Head of caudate nucleus (tissue), 42 donors: Measurements from ENCODE around the gene ELAVL1.

Source experiments
- DNase-seq, 42 donors: peaks; one replicate each; pipeline versions ENCODE4 v3.0.0 to v3.0.0-alpha.2; 2020 to 2021; ENCODE audit warnings: mixed read lengths in 7 of 42
- intact Hi-C: fragments of 100-400 bp; cut with DNase I; formaldehyde crosslinking; loops from one replicate; pipeline ENCODE4 v1.15.0; 2022

ELAVL1 gene

DNA sequence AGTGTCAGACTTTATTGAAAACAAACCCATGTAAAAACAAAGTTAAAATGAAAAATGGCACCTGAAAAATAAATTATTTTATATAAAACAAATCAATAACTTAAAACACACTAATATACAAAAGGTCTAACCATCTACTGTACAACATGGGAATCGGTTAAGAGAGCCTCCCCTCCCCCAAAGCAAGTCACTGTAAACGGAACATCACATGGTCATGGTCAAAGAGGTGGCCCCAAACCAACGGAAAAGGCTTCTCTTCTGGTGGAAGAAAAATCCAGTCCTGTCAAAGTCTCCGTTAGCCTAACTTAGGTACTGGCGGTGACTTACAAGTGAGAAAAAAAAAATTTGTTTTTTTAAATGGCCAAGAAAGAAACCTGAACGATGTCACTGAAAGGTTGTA lies 46.2 kb downstream of the ELAVL1 start:
- intact Hi-C loops: no loop called here
- DNase-seq: no peak

DNA sequence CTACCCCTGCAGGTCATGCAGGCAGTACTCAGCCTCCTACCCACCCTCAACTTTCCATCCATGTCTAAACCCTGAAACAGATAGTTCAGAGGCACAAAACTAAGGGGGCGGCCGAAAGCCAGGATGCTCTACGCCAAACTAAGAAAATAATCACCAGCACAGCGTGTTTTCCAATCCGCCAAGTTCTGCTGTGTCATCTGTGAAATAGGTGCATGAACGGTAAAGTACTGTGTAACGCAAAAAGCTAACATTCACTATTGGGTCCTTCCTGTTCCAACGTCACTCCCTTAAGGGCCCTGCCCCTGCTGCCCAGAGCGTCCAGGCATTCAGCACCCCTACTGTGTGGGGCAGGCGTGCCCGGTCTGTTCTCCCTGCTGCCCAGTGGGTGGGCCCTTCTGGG lies 49.7 kb downstream of the ELAVL1 start:
- DNase-seq: no peak
- intact Hi-C loops: no loop called here

DNA sequence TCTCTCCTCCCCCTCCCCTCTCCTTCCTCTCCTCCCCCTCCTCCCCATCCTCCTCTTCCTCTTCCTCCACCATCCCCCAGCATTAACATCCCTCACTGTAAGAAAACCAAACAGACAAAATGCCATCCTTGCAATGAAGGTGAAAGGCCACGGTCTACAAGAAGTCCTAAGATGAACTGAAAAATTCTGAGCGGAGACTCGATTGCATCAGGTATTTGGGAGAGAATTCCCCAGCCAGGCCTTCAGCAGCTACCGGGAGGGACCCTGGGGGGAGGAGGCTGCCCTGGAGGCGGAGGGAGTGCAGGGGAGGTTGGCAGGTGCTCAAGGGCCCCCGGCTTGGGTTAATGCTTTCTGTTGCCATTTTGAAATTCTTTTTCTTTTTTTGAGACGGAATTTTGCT lies 51.9 kb downstream of the ELAVL1 start:
- intact Hi-C loops: no loop called here
- DNase-seq: no peak

DNA sequence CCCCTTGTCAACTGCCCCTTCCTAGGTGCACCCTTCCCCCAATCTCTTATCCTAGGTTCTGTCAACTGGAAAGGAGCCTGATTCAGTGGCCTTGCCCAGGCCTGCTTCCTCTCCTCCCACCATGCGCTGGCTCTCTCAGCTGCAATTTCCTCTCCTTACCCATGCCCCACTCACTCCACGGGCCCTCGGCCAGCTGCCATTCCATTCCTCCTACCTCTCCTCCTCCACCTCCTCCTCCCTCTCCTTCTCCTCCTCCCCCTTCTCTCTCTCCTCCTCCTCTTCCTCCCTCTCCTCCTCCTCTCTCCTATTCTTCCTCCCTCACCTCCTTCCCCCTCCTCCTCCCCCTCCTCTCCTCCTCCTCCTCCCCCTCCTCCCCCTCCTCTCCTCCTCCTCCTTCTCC lies 52.4 kb downstream of the ELAVL1 start:
- DNase-seq: no peak
- intact Hi-C loops: no loop called here

DNA sequence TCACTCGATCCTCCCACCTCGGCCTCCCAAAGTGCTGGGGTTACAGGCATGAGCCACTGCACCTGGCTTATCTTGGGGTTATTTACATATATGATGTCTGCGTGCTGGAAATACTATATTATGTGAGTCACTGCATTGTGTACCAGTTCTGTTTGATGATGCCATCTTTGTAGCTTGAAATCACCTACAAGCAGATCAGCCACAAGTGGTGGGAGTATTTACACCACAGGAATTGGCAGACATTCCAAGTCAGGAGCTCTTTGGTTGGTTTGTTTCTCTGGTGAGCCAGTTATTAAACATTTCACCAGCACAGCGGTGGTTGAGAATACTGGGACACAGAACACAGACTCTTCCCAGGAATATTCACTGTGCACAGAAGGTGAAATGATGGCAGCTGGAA lies 57.5 kb downstream of the ELAVL1 start:
- intact Hi-C loops: loop anchor here (10.0 kb wide), 1 partner anchor 207 kb away; no protein-coding TSS in a partner anchor

DNA sequence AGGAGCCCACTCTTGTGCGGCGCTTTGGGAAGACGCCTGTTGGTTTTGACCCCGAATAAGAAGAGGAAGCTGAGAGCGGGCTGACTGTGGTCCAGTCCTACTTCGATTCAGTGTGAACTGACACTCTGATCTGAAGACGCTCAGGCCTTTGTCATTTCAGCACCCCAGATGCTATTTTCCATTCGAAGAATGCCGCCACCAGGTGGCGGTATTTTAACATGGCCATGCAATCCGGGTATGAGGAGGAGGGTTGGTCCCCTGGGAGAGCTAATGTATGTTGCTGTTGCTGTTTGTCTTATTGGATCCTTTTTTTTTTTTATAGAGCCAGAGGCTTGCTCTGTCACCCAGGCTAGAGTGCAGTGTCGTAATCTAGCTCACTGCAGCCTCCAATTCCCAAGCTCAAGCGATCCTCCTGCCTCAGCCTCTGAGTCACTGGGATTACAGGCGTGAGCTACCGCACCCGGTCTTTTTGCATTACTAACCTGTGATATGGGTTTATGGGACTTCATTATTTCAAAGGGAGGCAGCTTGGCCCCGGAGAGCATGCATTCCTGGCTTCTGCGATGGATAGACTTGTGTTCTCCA lies 61.2 kb downstream of the ELAVL1 start:
- intact Hi-C loops: loop anchor here (5.0 to 10.0 kb wide), 2 partner anchors 58 to 211 kb away; no protein-coding TSS in a partner anchor

More for the DNA sequence above, 57.5 kb downstream of the ELAVL1 start:
- DNase-seq: no peak

DNA sequence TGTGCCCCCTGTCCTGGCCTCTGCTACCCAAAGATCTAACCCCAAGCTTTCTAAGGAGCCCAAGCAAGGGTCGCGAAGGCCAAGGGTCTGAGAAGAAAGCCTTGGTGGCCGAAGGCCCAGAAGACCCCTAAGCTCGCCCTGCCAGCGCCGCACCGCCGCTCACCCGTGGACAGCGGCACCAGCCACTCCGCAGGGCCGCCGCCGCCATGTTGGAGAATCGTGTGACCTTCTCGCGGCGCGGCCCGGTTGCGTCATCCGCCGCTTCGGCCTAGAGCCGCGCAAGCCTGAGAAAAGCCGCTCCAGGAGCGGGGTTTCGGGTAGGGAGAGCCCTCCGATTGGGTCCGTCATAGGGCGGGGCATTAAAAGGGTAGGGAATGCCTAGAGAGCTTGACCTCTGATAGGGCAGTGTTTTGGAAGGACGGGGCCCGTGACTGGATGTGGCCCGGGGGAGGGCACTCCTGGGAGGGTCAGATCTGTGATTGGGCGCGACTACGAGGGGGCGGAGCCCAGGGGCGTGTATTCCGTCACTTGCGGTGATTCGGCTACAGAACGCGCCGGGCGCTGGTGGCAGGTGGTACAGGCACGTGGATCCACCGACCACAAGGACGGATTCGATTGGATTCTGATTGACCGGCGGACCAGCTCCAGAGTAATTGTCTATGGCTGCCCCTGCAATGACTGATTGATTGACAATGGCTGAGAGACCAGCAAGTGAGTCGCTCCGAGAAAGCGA lies 61.8 kb downstream of the ELAVL1 start, which contains the start of gene TIMM44:
Gene TIMM44, minus strand, starts transcription at position 223 of the 733 bp plus-strand sequence. Its CDS starts 15 bp downstream, at position 208.
- peak; percentile 98 to 100 (median 100) for DNase-seq
- intact Hi-C loops: loop anchor here (5.0 to 10.0 kb wide), 2 partner anchors 59 to 211 kb away; no protein-coding TSS in a partner anchor

More for the DNA sequence above, 61.2 kb downstream of the ELAVL1 start:
- peak; percentile 74 to 96 (median 90) for DNase-seq

DNA sequence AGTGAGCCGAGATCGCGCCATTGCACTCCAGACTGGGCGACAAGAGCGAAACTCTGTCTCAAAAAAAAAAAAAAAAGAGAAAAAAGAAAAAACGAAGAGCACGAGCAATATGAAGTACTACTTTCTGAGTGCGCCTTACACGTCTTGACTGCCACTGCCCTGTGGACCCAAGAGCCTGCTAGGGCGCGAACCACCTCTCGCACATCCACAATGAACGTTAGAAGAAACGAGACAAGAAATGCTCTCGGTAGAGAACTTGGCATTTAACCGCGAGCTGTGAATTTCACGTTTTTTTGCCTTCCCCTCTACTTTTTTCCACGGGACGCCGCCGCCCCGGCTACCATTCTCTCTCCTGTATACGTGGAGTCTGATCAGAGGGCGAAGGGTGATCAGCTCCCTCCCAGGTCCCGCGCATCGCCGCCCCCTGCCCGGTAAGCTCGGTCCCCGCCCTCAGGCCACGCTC lies 62.4 kb downstream of the ELAVL1 start:
- intact Hi-C loops: loop anchor here (5.0 to 10.0 kb wide), 2 partner anchors 59 to 212 kb away; no protein-coding TSS in a partner anchor
- no peak for DNase-seq

DNA sequence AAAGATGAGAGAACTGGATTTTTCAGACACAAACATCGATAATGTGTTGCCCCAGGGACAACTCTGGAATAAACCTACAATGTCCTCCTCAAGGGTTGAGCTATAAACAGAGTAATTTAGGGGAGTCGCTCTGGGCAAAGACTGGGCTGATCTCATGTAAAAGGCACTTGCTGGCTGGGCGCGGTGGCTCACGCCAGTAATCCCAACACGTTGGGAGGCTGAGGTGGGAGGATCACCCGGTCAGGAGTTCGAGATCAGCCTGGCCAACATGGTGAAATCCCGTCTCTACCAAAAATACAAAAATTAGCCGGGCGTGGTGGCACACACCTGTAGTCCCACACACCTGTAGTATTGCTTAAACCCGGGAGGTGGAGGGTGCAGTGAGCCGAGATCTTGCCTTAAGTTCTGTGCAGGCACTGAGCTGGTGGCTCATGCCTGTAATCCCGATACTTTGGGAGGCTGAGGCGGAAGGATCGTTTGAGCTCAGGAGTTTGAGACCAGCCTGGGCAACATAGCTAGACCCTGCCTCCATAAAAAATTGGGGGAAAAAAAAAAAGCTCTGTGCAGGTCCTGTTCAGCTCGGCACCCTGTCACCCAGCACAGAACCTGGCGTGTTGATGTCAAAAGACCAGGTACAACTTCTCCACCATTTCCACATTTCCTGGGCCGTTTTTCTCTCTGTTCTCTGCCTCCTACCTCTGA lies 63.4 kb downstream of the ELAVL1 start:
- DNase-seq: no peak
- intact Hi-C loops: loop anchor here (5.0 to 10.0 kb wide), 2 partner anchors 60 to 213 kb away; no protein-coding TSS in a partner anchor

DNA sequence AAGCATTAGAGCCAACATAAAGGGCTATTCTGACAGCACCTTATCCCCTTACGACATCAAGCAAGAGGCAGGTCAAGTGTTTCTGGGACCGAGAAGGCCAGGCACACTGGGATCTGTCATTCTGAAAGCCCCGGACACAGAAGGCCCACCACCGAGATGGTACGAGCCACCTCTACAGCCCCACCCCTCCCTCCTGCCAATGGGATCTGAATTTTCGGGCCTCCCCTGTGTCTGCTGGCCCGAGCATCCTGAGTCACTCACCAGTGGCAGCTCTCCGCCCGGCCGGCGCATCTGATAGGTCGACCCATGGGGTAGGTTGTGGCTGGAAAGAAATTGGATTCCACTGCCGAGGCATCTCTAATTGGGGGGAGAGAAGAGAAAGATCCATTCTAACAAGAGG lies 64.6 kb downstream of the ELAVL1 start:
- no peak for DNase-seq
- intact Hi-C loops: loop anchor here (5.0 to 10.0 kb wide), 2 partner anchors 61 to 214 kb away; no protein-coding TSS in a partner anchor

DNA sequence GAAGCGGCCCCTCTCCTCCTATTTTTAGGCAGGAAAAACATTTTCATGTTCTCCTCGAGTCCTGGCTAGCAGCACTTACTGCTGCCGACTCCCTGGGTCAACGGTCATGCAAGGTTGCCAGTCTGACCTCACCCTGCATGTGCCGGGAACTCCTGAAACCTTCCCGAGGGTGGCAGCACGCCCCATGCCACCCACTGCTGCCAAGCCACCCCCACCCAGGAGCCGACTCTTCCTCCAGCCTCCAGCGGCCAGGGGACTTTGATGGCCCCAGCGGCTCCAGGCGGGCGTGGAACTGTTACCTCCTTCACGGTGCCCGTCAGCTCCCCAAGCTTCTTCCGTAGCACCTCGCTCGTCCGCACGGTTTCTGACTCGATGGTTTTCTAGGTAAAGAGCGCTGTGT lies 70.7 kb downstream of the ELAVL1 start:
- intact Hi-C loops: no loop called here
- no peak for DNase-seq

DNA sequence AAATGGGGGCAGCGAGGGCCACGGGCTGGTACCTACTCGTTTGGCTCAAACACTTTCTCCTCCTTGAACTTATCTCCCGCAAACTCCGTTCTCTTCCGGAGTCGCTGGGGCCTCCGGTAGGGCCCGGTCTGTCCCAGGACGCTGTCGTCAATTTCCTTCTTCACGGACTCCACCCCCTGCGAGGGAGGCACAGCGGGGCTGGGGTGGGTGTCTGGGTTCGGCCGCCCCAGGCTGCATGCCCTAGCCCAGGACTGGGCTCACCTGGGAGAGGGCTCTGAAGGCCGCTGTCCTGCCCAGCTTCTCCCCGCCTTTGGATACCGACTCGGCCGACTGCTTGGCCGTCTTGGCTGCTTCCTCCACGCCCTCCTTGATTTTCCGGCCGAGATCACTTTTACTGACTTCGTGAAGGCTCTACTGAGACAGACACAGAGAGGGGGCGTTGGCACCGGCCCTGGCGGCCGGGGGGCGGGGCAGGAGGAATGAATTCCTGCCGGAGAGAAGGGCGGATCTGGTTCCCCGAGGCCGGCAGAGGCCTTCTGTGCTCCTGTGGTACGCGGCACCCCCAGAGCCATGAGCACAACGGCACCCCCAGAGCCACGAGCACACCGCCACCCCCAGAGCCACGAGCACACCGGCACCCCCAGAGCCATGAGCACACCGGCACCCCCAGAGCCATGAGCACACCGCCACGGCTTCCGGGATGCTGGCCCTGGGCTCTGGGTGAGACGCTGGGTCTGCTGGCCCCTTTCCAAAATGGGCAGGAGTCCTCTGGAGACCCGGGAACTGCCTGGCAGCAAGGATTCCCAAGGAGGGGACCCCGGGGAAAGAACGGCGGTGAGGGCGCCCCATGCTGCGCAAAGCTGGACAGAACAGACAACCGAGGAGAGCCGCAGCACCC lies 71.4 kb downstream of the ELAVL1 start:
- intact Hi-C loops: no loop called here
- DNase-seq: peak in 1 of 42 donors; percentile 16

DNA sequence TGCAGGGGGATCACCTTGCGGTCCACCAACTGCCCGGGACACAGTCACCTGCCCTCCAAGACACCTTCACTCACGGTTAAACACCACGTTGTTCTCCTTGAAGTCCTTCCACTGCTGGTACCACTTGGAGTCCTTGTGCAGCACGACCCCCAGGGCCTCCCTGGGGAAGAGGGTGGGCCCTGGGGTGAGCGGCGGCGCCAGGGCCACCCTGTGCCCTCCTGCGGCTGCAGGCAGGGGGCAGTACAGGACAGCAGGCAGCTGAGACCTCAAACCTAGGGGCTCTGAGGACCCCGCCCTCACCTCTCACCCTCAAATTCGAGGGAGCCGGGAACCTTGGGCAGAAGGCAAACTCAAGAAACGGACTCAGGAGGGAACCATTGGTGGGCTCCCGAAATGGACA lies 72.0 kb downstream of the ELAVL1 start:
- no peak for DNase-seq
- intact Hi-C loops: no loop called here

DNA sequence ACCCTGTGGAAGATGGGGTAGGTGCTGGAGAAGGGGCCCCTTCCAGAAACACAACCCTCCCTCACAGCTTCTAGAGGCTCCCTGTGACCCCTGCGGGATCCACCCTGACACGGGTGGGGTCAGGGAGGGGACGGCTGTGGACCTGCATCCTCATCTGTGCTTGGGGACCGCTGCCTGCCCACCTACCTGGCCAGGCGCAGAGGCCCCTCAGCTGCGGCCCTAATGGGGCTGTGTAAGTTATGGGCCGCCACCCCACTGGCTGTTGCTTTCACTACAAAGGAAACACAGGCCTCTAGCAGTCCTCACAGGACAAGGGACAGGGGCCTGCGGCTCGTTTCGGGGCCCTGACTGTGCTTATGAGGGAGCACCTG lies 72.5 kb downstream of the ELAVL1 start:
- peak in 1 of 42 donors; percentile 13 for DNase-seq
- intact Hi-C loops: no loop called here

DNA sequence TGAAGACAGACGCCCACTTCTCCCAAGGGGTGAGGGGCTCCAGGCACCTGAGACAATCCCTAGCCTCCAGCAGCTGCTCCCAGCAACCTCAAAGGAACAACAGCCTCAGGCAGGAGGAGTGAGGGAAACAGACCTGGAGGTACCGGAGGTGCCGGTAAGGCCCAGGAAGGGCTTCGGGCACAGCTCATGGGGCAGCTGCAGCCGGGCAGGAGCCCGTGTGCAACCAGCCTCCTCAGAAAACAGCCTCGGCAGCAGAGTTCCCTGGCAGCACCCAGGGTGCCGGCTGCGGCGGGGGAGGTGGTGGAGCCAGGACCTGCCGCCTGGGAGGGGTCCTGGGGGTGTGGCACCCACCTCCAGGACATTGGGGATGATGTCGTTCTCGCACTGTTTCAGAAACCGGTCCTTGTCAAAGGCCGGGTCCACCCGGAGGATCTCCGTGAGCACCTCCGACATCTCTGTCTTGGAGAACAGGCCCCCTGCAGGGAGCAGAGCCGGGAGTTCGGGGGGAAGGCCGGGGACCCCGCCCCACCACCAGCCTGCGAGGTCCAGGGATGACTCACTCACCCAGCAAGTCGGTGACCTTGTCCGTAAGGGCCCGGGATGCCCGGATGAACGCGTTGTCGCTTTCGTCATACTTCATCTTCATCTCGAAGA lies 73.0 kb downstream of the ELAVL1 start:
- intact Hi-C loops: no loop called here
- peak in 1 of 42 donors; percentile 10 for DNase-seq

DNA sequence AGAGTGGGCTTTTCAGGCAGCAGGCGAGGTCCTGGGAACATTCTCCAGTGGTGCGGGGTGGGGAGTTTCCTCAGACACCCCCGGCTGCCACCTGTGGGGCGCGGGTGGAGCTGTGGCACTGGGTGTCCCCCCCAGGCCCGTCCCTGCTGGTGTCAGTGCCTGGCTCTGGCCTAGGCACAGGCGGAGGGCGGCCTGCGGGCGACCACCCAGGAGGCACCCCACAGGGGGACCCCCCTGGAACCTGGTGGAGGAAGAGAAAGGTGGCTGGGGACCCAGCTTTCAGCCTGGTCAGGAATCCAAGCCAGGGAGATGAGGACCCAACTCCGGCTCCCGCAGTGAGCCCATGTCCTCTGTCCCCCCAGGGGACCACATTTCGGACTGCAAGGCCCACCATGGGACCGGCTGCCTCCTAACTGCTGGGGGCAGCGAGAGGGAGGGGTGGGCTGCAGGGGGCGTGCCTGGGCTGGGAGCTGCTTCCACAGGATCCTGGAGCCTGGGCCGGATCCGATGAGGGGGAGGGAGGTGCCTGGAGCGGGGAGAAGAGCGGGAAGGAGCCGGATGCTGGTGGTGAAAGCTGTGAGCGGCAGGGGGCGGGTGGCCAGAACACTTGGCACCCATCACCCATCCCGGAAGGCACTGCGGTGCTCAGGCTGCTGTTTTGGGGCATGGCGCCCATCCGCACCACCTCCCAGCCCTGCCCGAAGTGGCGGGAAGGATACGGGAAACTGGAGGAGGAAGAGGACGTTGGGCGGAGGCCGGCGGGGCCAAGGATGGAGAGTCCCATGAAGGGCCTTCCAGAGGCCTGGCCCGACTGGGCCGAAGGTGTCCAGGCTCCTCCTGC lies 74.0 kb downstream of the ELAVL1 start:
- intact Hi-C loops: no loop called here
- peak in 26 of 42 donors; percentile 37 to 84 (median 62) for DNase-seq

DNA sequence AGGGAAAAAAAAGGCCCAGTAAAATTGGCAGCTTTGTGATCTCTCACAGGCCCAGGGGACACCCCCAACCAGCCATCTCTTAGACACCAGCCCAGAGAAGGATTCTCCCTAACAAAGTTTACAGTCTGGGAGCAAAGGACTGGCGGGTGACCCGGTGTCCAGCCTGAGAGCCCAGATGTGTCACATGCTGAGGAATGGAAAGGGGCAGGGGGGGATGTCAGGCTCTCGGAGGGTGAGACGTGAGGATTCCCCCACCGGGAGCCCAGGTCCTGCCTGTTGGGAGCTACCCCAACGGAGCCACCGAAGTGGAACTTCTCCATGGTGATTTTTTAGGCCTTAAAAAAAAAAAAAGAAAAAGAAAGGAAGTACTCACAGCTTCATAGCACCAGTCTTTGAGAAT lies 74.7 kb downstream of the ELAVL1 start:
- no peak for DNase-seq
- intact Hi-C loops: no loop called here
